Adrenal gland (tissue), 12 donors: ENCODE measurements around the gene KANSL1L. TPM values are rescaled to one million over a fixed set of nuclear protein-coding genes. Genes with fewer than 3 reads are reported as not detected.
"Not testable (repeated sequence)": the region's sequence is repeated elsewhere in the genome, so short reads cannot be mapped to it uniquely, and the experiment has no call there.

Source experiments
- DNase-seq, 7 donors: peaks; one replicate each; pipeline ENCODE4 v3.0.0-alpha.2; 2019 to 2020
- H3K27ac ChIP-seq, 5 donors: fragments of 200-600 bp; sonication (generic) in 4 of 5; 1 replicate in 3 of 5; 2 replicates in 2 of 5; pipeline versions ENCODE4 v1.5.1 to v1.8.0; 2016 to 2020; ENCODE audit warnings: mild to moderate bottlenecking in 1 of 5
- H3K27me3 ChIP-seq: fragments of 200-600 bp; 2 replicates; pipeline ENCODE4 v1.8.0; 2021
- H3K36me3 ChIP-seq, 2 donors: fragments of 200-600 bp; replicated peaks in 1 of 2; 1 replicate in 1 of 2; 2 replicates in 1 of 2; pipeline versions ENCODE4 v1.5.1 to v1.8.0; 2018 to 2022
- H3K4me1 ChIP-seq, 2 donors: fragments of 200-600 bp; replicated peaks in 1 of 2; 1 replicate in 1 of 2; 2 replicates in 1 of 2; pipeline versions ENCODE4 v1.5.1 to v1.8.0; 2018 to 2021
- H3K4me3 ChIP-seq, 4 donors: fragments of 200-600 bp; sonication (generic) in 3 of 4; one replicate each; pipeline ENCODE4 v1.5.1; 2016 to 2018
- H3K9me3 ChIP-seq, 3 donors: fragments of 200-600 bp; sonication (generic) in 1 of 3; replicated peaks in 1 of 3; 1 replicate in 2 of 3; 2 replicates in 1 of 3; pipeline versions ENCODE4 v1.5.1 to v1.8.0; 2016 to 2021
- POLR2A ChIP-seq, 2 donors: fragments of 450-650 bp; IDR thresholded peaks; one replicate each; pipeline ENCODE4 v1.6.1; 2017; ENCODE audit warnings: antibody characterized with exemption in 2 of 2, mild to moderate bottlenecking in 2 of 2, moderate library complexity in 1 of 2
- WGBS, 4 donors: extraction: QIAGEN DNeasy Blood & Tissue Kit in 2 of 4; methylation state at CpG; one replicate each; pipeline versions ENCODE4 v1.1.5 to v1.1.7; 2013 to 2017; 5-methylcytosine and 5-hydroxymethylcytosine counted together
- intact Hi-C, 2 donors: fragments of 100-400 bp; cut with DNase I; formaldehyde crosslinking; loops; one replicate each; pipeline versions ENCODE4 v1.14.1 to v1.15.0; 2022 to 2023
- polyA plus RNA-seq, 3 donors: library from polyadenylated mRNA; stranded (reverse); fragments of 200-250 nt in 2 of 3; fragments of 350-450 nt in 1 of 3; fragmentation: Illumina TruSeq in 1 of 3; extraction: RNeasy Lipid Tissue Mini Kit (QIAGEN cat#74804) in 1 of 3; gene quantifications; one replicate each; pipeline ENCODE4 v1.2.3, GENCODE V29; 2013 to 2014
- total RNA-seq, 9 donors: library from RNA; depleted of rRNA in 4 of 9; stranded (reverse); fragments of >200 nt in 4 of 9; fragments of 120-200 nt in 1 of 9; fragmentation: NEBNext Ultra II Directional in 1 of 9; extraction: Animal tissue kit (Norgen Biotek cat#: 25700) in 1 of 9; gene quantifications; one replicate each; pipeline versions ENCODE4 v1.1.0 to v1.2.4, GENCODE V29; 2013 to 2023
- TF ChIP-seq, protein P1 (sequence below), 6 experiments: fragments of 450-650 bp in 4 of 6; fragments of 200-600 bp in 2 of 6; sonication (generic) in 1 of 6; IDR thresholded peaks; 1 replicate in 5 of 6; 2 replicates in 1 of 6; pipeline versions ENCODE4 v1.5.1 to v1.8.0; 2016 to 2021; ENCODE audit warnings: antibody characterized with exemption in 6 of 6, mild to moderate bottlenecking in 2 of 6, moderate library complexity in 1 of 6
- donor health status: healthy with polysubstance abuse.
- donor health status: Bipolar disorder and iron deficiency.
- donor health status: DM: yes; HTN: yes; CAD: no.
- donor health status: DM: no; HTN: no; CAD: no.
- donor health status: DM: no; HTN: no; CAD: no.
- donor health status: DM: yes; HTN: yes; CAD: no.

Gene KANSL1L
- total and polyA plus RNA-seq, 12 donors = 5.4 to 36.3 (median 16.0) TPM

DNA sequence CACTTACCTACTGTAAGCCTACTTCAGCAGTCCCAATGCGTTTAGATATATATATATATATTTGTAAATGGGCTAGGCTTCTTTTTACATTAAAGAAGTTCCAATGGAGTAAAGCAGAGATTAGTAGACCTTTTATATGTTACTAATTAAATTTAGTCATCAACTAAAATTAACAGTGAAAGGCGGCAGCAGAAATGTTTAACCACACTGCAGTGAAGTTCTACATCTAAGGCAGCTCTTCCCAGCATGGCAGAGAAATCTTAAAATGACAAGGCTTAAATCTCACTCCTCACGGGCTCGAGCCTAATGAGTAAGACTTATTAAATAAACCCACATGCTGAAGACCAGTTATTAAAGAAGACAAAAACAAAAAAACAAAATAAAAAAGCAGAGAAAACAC is 19.1 kb upstream of the KANSL1L start:
- WGBS, 4 donors = 89 to 92% (median 91%) methylated on average over 4 of the region's 4 CpGs
- Histone ChIP-seq H3K4me1 (peaks cover 0 to 7% of the 10 kb centered on the region in 2 donors), H3K27ac (no peak overlapping the region), H3K4me3 (no peak overlapping the region), H3K9me3 (no peaks in the 10 kb centered on the region), H3K36me3 (no peaks in the 10 kb centered on the region), H3K27me3 (no peaks in the 10 kb centered on the region)
- intact Hi-C loops = loop anchor here in 1 of 2 donors (10.0 kb wide), 1 partner anchor 116 kb away; no protein-coding TSS in a partner anchor
- TF ChIP-seq, protein P1, sequence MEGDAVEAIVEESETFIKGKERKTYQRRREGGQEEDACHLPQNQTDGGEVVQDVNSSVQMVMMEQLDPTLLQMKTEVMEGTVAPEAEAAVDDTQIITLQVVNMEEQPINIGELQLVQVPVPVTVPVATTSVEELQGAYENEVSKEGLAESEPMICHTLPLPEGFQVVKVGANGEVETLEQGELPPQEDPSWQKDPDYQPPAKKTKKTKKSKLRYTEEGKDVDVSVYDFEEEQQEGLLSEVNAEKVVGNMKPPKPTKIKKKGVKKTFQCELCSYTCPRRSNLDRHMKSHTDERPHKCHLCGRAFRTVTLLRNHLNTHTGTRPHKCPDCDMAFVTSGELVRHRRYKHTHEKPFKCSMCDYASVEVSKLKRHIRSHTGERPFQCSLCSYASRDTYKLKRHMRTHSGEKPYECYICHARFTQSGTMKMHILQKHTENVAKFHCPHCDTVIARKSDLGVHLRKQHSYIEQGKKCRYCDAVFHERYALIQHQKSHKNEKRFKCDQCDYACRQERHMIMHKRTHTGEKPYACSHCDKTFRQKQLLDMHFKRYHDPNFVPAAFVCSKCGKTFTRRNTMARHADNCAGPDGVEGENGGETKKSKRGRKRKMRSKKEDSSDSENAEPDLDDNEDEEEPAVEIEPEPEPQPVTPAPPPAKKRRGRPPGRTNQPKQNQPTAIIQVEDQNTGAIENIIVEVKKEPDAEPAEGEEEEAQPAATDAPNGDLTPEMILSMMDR (IDR thresholded peaks at IDR 0.05) = no peak
- no peak for TF ChIP-seq POLR2A (IDR thresholded peaks at IDR 0.05)
- DNase-seq = no peak

DNA sequence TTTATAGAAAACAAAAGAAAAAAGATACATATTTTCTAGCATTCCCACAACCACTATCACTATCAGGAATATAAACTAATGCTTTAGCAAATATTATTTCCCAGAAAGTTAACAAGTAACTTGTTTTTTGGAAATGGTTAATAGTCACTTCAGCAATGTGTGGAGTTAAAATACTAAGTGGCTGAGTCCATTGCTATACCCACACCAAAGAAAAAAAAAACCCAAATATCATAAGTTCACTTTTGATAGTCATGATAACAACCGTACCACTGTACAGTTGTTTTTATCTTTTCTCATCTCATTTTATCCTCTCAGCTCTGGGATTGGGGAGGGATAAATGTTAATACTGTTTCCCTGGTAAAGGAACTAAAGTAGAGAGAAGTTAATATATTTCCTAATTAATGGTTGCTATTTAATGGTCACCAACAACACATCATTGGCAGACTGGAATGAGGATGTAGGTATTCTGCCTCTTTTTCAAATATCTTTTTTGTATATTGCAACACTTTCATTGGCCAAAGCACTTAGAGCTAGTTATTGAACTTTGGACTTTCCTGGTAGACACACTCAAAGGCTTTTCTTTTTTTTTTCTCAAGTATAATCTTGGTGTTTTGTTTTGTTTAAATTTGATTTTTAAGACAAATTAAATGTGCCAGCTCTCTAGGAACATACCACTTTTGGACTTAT is 18.4 kb upstream of the KANSL1L start:
- H3K27ac ChIP-seq = no peak overlapping the region
- no peaks in the 10 kb centered on the region for H3K27me3 ChIP-seq
- intact Hi-C loops = loop anchor here in 1 of 2 donors (10.0 kb wide), 1 partner anchor 115 kb away; no protein-coding TSS in a partner anchor
- H3K4me1 ChIP-seq = no peaks in the 10 kb centered on the region
- WGBS, 4 donors = 65 to 73% (median 69%) methylated on average over 1 of the region's 1 CpG
- DNase-seq = no peak
- H3K9me3 ChIP-seq = no peaks in the 10 kb centered on the region
- H3K36me3 ChIP-seq = no peaks in the 10 kb centered on the region
- TF ChIP-seq POLR2A (IDR thresholded peaks at IDR 0.05) = no peak
- TF ChIP-seq, protein P1 (IDR thresholded peaks at IDR 0.05) = no peak
- no peak overlapping the region for H3K4me3 ChIP-seq

DNA sequence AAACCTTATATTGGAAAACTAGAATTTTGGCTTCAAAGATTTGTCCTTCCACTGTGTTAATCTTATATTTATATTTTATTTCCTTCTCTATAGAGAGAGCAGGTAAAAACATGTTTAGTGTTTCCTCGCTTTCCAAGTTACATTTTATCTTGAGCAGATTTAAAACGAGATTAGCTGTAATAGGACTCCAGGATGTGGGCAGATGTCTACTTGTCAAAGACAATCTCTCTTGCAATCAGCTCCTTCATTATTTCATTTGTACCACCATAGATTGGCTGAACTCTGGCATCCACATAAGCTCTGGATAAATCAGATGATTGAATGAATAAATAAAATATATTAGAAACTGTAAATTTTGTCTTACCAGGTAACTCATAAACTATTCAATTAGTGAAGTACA is 17.5 kb upstream of the KANSL1L start:
- TF ChIP-seq POLR2A (IDR thresholded peaks at IDR 0.05) = no peak
- TF ChIP-seq, protein P1 (IDR thresholded peaks at IDR 0.05) = no peak
- intact Hi-C loops = no loop called here
- DNase-seq = no peak
- WGBS, 4 donors = 55 to 69% (median 60%) methylated on average over 2 of the region's 2 CpGs
- Histone ChIP-seq H3K36me3 (no peaks in the 10 kb centered on the region), H3K27me3 (no peaks in the 10 kb centered on the region), H3K9me3 (no peaks in the 10 kb centered on the region), H3K27ac (no peak overlapping the region), H3K4me1 (no peaks in the 10 kb centered on the region), H3K4me3 (no peak overlapping the region)

DNA sequence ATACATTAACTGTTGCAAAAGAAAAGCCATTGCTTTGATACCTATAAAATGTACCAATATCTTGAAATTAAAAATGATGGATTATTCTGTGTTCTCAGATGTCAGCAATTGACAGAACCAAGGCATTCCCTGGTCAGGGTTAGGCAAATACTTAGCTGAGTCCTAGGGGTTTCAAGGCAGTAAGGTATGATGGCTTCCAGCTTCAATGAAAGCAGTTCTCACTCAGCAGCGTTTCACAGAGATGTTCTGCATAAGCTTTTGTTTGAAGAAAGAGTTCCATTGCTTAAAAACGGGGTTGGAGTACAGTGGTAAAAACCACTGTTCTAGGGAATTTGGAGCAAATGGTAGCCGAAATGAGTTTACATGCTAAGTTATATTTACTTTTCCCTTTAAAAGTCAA is 17.0 kb upstream of the KANSL1L start:
- TF ChIP-seq POLR2A (IDR thresholded peaks at IDR 0.05) = no peak
- TF ChIP-seq, protein P1 (IDR thresholded peaks at IDR 0.05) = no peak
- H3K9me3 ChIP-seq = no peaks in the 10 kb centered on the region
- H3K4me1 ChIP-seq = no peaks in the 10 kb centered on the region
- intact Hi-C loops = no loop called here
- no peaks in the 10 kb centered on the region for H3K36me3 ChIP-seq
- WGBS, 4 donors = 73 to 78% (median 76%) methylated on average over 3 of the region's 3 CpGs
- no peak for DNase-seq
- H3K27me3 ChIP-seq = no peaks in the 10 kb centered on the region
- no peak overlapping the region for H3K27ac ChIP-seq
- no peak overlapping the region for H3K4me3 ChIP-seq

DNA sequence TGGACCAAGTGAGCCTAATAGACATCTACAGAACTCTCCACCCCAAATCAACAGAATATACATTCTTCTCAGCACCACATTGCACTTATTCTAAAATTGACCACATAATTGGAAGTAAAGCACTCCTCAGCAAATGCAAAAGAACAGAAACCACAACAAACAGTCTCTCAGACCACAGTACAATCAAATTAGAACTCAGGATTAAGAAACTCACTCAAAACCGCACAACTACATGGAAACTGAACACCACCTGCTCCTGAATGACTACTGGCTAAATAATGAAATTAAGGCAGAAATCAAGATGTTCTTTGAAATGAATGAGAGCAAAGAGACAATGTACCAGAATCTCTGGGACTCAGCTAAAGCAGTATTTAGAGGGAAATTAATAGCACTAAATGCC is 12.7 kb upstream of the KANSL1L start:
- H3K4me3 ChIP-seq, H3K9me3 ChIP-seq, DNase-seq, H3K4me1 ChIP-seq, intact Hi-C loops, H3K27ac ChIP-seq, H3K36me3 ChIP-seq, H3K27me3 ChIP-seq: not testable (repeated sequence)
- WGBS, 4 donors = 87 to 100% (median 90%) methylated on average over 1 of the region's 1 CpG

DNA sequence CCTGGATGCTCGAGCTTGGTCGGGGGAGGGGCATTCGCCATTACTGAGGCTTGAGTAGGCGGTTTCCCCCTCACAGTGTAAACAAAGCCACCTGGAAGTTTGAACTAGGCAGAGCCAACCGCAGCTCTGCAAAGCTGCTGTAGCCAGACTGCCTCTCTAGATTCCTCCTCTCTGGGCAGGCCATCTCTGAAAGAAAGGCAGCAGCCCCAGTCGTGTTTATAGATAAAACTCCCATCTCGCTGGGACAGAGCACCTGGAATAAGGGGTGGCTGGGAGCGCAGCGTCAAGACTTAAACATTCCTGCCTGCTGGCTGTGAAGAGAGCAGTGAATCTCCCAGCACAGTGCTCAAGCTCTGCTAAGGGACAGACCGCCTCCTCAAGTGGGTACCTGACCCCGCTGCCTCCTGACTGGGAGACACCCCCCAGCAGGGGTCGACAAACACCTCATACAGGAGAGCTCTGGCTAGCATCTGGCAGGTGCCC is 10.4 kb upstream of the KANSL1L start:
- 48 to 85% (median 69%) methylated on average over 8 to 12 of the region's 12 CpGs for WGBS, 4 donors
- H3K27me3 ChIP-seq, intact Hi-C loops, H3K27ac ChIP-seq, H3K36me3 ChIP-seq, DNase-seq, H3K4me3 ChIP-seq, H3K9me3 ChIP-seq, H3K4me1 ChIP-seq: not testable (repeated sequence)

DNA sequence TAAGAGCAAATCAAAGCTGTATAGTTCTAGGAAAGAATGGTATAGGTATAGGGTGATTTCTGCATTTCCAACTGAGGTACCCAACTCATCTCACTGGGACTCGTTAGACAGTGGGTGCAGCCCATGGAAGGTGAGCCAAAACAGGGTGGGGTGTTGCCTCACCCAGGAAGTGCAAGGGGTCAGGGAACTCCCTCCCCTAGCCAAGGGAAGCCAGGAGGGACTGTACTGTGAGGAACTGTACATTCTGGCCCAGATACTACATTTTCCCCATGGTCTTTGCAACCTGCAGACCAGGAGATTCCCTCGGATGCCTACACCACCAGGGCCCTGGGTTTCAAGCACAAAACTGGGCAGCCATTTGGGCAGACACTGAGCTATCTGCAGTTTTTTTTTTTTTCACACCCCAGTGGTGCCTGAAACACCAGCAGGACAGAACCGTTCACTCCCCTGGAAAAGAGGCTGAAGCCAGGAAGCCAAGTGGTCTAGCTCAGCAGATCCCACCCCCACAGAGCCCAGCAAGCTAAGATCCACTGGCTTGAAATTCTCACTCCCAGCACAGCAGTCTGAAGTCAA is 9.9 kb upstream of the KANSL1L start:
- H3K4me1 ChIP-seq, H3K36me3 ChIP-seq, intact Hi-C loops, H3K4me3 ChIP-seq, DNase-seq, H3K9me3 ChIP-seq, H3K27ac ChIP-seq, H3K27me3 ChIP-seq: not testable (repeated sequence)
- WGBS, 4 donors = 71 to 82% (median 76%) methylated on average over 3 of the region's 3 CpGs
